ENCODE measurements around the gene CD46.
A peak's percentile ranks its signal among the peaks of the same experiment; 100 is the strongest.

Gene CD46

GRCh38 chr1:207822602-207823451, 71.0 kb downstream of the CD46 start:
- peak; percentile 47 for DNase-seq (ENCODE audit: low read depth)

GRCh38 chr1:207823531-207823879, 71.7 kb downstream of the CD46 start:
- peak overlapping the region; percentile 1 for H3K4me3 ChIP-seq (ENCODE audit: low read length)
- TF ChIP-seq CTCF (IDR thresholded peaks at IDR 0.05; ENCODE audit: insufficient read depth, low read depth, low read length, missing control alignments), result no peak
- DNase-seq (ENCODE audit: low read depth), result no peak

More at GRCh38 chr1:207822602-207823451, 71.0 kb downstream of the CD46 start:
- peak overlapping the region; percentile 1 for H3K4me3 ChIP-seq (ENCODE audit: low read length)
- no peak for TF ChIP-seq CTCF (IDR thresholded peaks at IDR 0.05; ENCODE audit: insufficient read depth, low read depth, low read length, missing control alignments)

GRCh38 chr1:207823880-207824566, 72.2 kb downstream of the CD46 start:
- DNase-seq (ENCODE audit: low read depth), result peak; percentile 98
- no peak overlapping the region for H3K4me3 ChIP-seq (ENCODE audit: low read length)
- TF ChIP-seq CTCF (IDR thresholded peaks at IDR 0.05; ENCODE audit: insufficient read depth, low read depth, low read length, missing control alignments), result peak; percentile 69

GRCh38 chr1:207824691-207825408, 73.0 kb downstream of the CD46 start:
- no peak for TF ChIP-seq CTCF (IDR thresholded peaks at IDR 0.05; ENCODE audit: insufficient read depth, low read depth, low read length, missing control alignments)
- H3K4me3 ChIP-seq (ENCODE audit: low read length), result no peak overlapping the region
- DNase-seq (ENCODE audit: low read depth), result peak; percentile 48

GRCh38 chr1:207825409-207825695, 73.5 kb downstream of the CD46 start:
- H3K4me3 ChIP-seq (ENCODE audit: low read length), result no peak overlapping the region
- no peak for DNase-seq (ENCODE audit: low read depth)
- TF ChIP-seq CTCF (IDR thresholded peaks at IDR 0.05; ENCODE audit: insufficient read depth, low read depth, low read length, missing control alignments), result no peak

- H3K4me3 ChIP-seq (ENCODE audit: low read length), result no peak overlapping the region
- DNase-seq (ENCODE audit: low read depth), result peak; percentile 35
- no peak for TF ChIP-seq CTCF (IDR thresholded peaks at IDR 0.05; ENCODE audit: insufficient read depth, low read depth, low read length, missing control alignments)
Measured at GRCh38 chr1:207825719-207826556, 74.1 kb downstream of the CD46 start.

Measured in epithelial cell of esophagus (primary cell).